HEK293 (cell line): ENCODE results near the gene NFE2L3.
"Not testable (repeated sequence)": the region's sequence is repeated elsewhere in the genome, so short reads cannot be mapped to it uniquely, and the experiment has no call there.

Experiments
- CTCF ChIA-PET: fragments of 350-600 bp; formaldehyde crosslinking; extraction: SDS; loops from one replicate; lab custom pipeline; 2021; ENCODE audit warnings: antibody characterized with exemption; lab: Yijun Ruan, JAX
- POLR2A ChIA-PET: fragments of 300-600 bp; formaldehyde crosslinking; extraction: SDS; loops from one replicate; lab custom pipeline; 2020; ENCODE audit warnings: antibody characterized with exemption, inconsistent platforms; lab: Yijun Ruan, JAX
- H3K27ac ChIP-seq: fragments of 200-500 bp; sonication (Bioruptor generic); 2 replicates; pipeline ENCODE4 v1.5.1; 2014; ENCODE audit warnings: low read depth, low read length, control low read depth, inconsistent platforms; ENCODE audit errors: extremely low read depth
- H3K36me3 ChIP-seq, 2 experiments: fragments of 200-500 bp in 1 of 2; sonication (Bioruptor generic) in 1 of 2; 1 replicate in 1 of 2; 2 replicates in 1 of 2; pipeline ENCODE4 v1.5.1; 2014 to 2017; ENCODE audit warnings: inconsistent platforms in 2 of 2, low read length in 2 of 2; ENCODE audit not compliant: control insufficient read depth in 2 of 2, insufficient read depth in 1 of 2
- H3K4me1 ChIP-seq: fragments of 200-500 bp; sonication (Bioruptor generic); 2 replicates; pipeline ENCODE4 v1.5.1; 2014; ENCODE audit warnings: mild to moderate bottlenecking, low read length, inconsistent platforms; ENCODE audit not compliant: control insufficient read depth, insufficient read depth
- H3K4me3 ChIP-seq: 2 replicates; pipeline ENCODE4 v1.5.1; 2011; ENCODE audit warnings: low read depth, mild to moderate bottlenecking, control low read depth, low read length, moderate library complexity
- H3K9me3 ChIP-seq: fragments of 200-500 bp; sonication (Bioruptor generic); 2 replicates; pipeline ENCODE4 v1.5.1; 2014; ENCODE audit warnings: low read depth, low read length, inconsistent platforms; ENCODE audit not compliant: control insufficient read depth, insufficient read depth
- BCL11B ChIP-seq: fragments of 450-650 bp; formaldehyde crosslinking; IDR thresholded peaks from 2 replicates; pipeline ENCODE4 v1.5.1; 2016; ENCODE audit warnings: low read depth, missing biosample characterization, missing genetic modification characterization
- KLF7 ChIP-seq: fragments of 450-650 bp; formaldehyde crosslinking; IDR thresholded peaks from 2 replicates; pipeline ENCODE4 v1.5.1; 2016; ENCODE audit warnings: missing biosample characterization, missing genetic modification characterization, borderline replicate concordance
- PRDM4 ChIP-seq: fragments of 450-650 bp; formaldehyde crosslinking; IDR thresholded peaks from 2 replicates; pipeline ENCODE4 v1.5.1; 2017; ENCODE audit warnings: missing biosample characterization, missing genetic modification characterization
- REPIN1 ChIP-seq: fragments of 450-650 bp; formaldehyde crosslinking; IDR thresholded peaks from 2 replicates; pipeline ENCODE4 v1.5.1; 2017; ENCODE audit warnings: missing biosample characterization, missing genetic modification characterization, low read depth
- ZBTB10 ChIP-seq: fragments of 450-650 bp; formaldehyde crosslinking; IDR thresholded peaks from 2 replicates; pipeline ENCODE4 v1.5.1; 2016; ENCODE audit warnings: missing biosample characterization, missing genetic modification characterization
- ZBTB49 ChIP-seq: fragments of 450-650 bp; formaldehyde crosslinking; IDR thresholded peaks from 2 replicates; pipeline ENCODE4 v1.5.1; 2016; ENCODE audit warnings: missing biosample characterization, missing genetic modification characterization, low read depth
- ZEB2 ChIP-seq: fragments of 450-650 bp; formaldehyde crosslinking; IDR thresholded peaks from 2 replicates; pipeline ENCODE4 v1.5.1; 2016; ENCODE audit warnings: missing biosample characterization, missing genetic modification characterization
- ZNF174 ChIP-seq: fragments of 450-650 bp; formaldehyde crosslinking; IDR thresholded peaks from 2 replicates; pipeline ENCODE4 v1.5.0; 2017; ENCODE audit warnings: missing biosample characterization, mild to moderate bottlenecking, missing genetic modification characterization
- ZNF23 ChIP-seq: fragments of 450-650 bp; formaldehyde crosslinking; IDR thresholded peaks from 2 replicates; pipeline ENCODE4 v1.5.1; 2016; ENCODE audit warnings: missing biosample characterization, missing genetic modification characterization, borderline replicate concordance
- ZNF248 ChIP-seq: fragments of 450-650 bp; formaldehyde crosslinking; IDR thresholded peaks from 2 replicates; pipeline ENCODE4 v1.5.1; 2017; ENCODE audit warnings: missing biosample characterization, missing genetic modification characterization
- ZNF324 ChIP-seq: fragments of 450-650 bp; formaldehyde crosslinking; IDR thresholded peaks from 2 replicates; pipeline ENCODE4 v1.5.1; 2016; ENCODE audit warnings: missing biosample characterization, missing genetic modification characterization
- ZNF37A ChIP-seq: fragments of 450-650 bp; IDR thresholded peaks from 2 replicates; pipeline ENCODE4 v1.5.1; 2018; ENCODE audit warnings: missing biosample characterization, missing genetic modification characterization
- ZNF416 ChIP-seq: fragments of 450-650 bp; formaldehyde crosslinking; IDR thresholded peaks from 2 replicates; pipeline ENCODE4 v1.5.1; 2016; ENCODE audit warnings: missing biosample characterization, missing genetic modification characterization
- ZNF433 ChIP-seq: fragments of 450-650 bp; formaldehyde crosslinking; IDR thresholded peaks from 2 replicates; pipeline ENCODE4 v1.5.1; 2016; ENCODE audit warnings: missing biosample characterization, missing genetic modification characterization, low read depth
- ZNF48 ChIP-seq: fragments of 450-650 bp; formaldehyde crosslinking; IDR thresholded peaks from 2 replicates; pipeline ENCODE4 v1.5.1; 2016; ENCODE audit warnings: missing biosample characterization, missing genetic modification characterization
- ZNF513 ChIP-seq: fragments of 450-650 bp; IDR thresholded peaks from 2 replicates; pipeline ENCODE4 v1.5.1; 2018; ENCODE audit warnings: missing biosample characterization, missing genetic modification characterization
- ZNF548 ChIP-seq: fragments of 450-650 bp; formaldehyde crosslinking; IDR thresholded peaks from 2 replicates; pipeline ENCODE4 v1.5.1; 2016; ENCODE audit warnings: missing biosample characterization, missing genetic modification characterization
- ZNF561 ChIP-seq: fragments of 450-650 bp; IDR thresholded peaks from 2 replicates; pipeline ENCODE4 v1.5.1; 2018; ENCODE audit warnings: missing biosample characterization, missing genetic modification characterization, borderline replicate concordance
- ZNF660 ChIP-seq: fragments of 450-650 bp; IDR thresholded peaks from 2 replicates; pipeline ENCODE4 v1.5.1; 2018; ENCODE audit warnings: missing biosample characterization, mild to moderate bottlenecking, missing genetic modification characterization
- ZNF707 ChIP-seq: fragments of 450-650 bp; formaldehyde crosslinking; IDR thresholded peaks from 2 replicates; pipeline ENCODE4 v1.5.1; 2016; ENCODE audit warnings: missing biosample characterization, missing genetic modification characterization

The NFE2L3 gene

GRCh38 chr7:26122745-26123144 is 29.3 kb upstream of the NFE2L3 start:
- H3K9me3 ChIP-seq: no peaks in the 10 kb centered on the region
- CTCF ChIA-PET: no interaction called here
- no peaks in the 10 kb centered on the region for H3K4me1 ChIP-seq
- H3K4me3 ChIP-seq: no peak overlapping the region
- POLR2A ChIA-PET: no interaction called here
- H3K27ac ChIP-seq: no peak overlapping the region
- no peak for TF ChIP-seq ZNF548 (tag by site-specific recombination)
- no peak for TF ChIP-seq KLF7 (tag by site-specific recombination)
- TF ChIP-seq ZNF37A (tag by site-specific recombination): no peak
- TF ChIP-seq ZEB2 (tag by site-specific recombination): no peak
- TF ChIP-seq ZNF48: no peak
- no peak for TF ChIP-seq ZNF324 (tag by site-specific recombination)
- TF ChIP-seq PRDM4 (tag by site-specific recombination): no peak
- no peak for TF ChIP-seq ZBTB49 (tag by site-specific recombination)
- TF ChIP-seq BCL11B: no peak
- no peak for TF ChIP-seq ZNF416 (tag by site-specific recombination)
- no peak for TF ChIP-seq ZNF23
- TF ChIP-seq ZNF513 (tag by site-specific recombination): no peak
- TF ChIP-seq ZNF433 (tag by site-specific recombination): no peak
- no peak for TF ChIP-seq ZNF707
- no peak for TF ChIP-seq ZNF561 (tag by site-specific recombination)
- TF ChIP-seq ZNF174: no peak
- no peak for TF ChIP-seq REPIN1 (tag by site-specific recombination)
- TF ChIP-seq ZNF660: no peak
- no peak for TF ChIP-seq ZNF248 (tag by site-specific recombination)
- no peak for TF ChIP-seq ZBTB10 (tag by site-specific recombination)
- TF ChIP-seq, all 188 proteins: peak for 0
- H3K36me3 ChIP-seq: no peaks in the 10 kb centered on the region

- H3K4me3 ChIP-seq, CTCF ChIA-PET: not testable (repeated sequence)
Measured at GRCh38 chr7:26124775-26125174, 27.2 kb upstream of the NFE2L3 start.

More at GRCh38 chr7:26124775-26125174, 27.2 kb upstream of the NFE2L3 start:
- H3K36me3 ChIP-seq, H3K27ac ChIP-seq, H3K9me3 ChIP-seq, H3K4me1 ChIP-seq: not testable (repeated sequence)
- POLR2A ChIA-PET: interaction anchor here (0.7 kb wide), 1 partner anchor 65 kb away, joined by 3 read pairs; no protein-coding TSS in a partner anchor
